IPS-NIHi7 (cell line): Measurements from ENCODE around the gene RCBTB2.
"Not testable (repeated sequence)": the region's sequence is repeated elsewhere in the genome, so short reads cannot be mapped to it uniquely, and the experiment has no call there.

Experiments
- DNase-seq: peaks from one replicate; pipeline ENCODE4 v3.0.0; 2012; ENCODE audit warnings: mixed read lengths; ENCODE audit errors: extremely low spot score

The RCBTB2 gene

GRCh38 chr13:48494874-48495273, 38.0 kb downstream of the RCBTB2 start:
- no peak for DNase-seq

GRCh38 chr13:48493851-48494250, 39.0 kb downstream of the RCBTB2 start:
- DNase-seq, result no peak

- DNase-seq, result no peak
Measured at GRCh38 chr13:48493066-48493765, 39.7 kb downstream of the RCBTB2 start.

GRCh38 chr13:48492470-48493065, 40.3 kb downstream of the RCBTB2 start:
- DNase-seq, result no peak

GRCh38 chr13:48492096-48492440, 40.8 kb downstream of the RCBTB2 start:
- no peak for DNase-seq

- no peak for DNase-seq
Measured at GRCh38 chr13:48491423-48492095, 41.3 kb downstream of the RCBTB2 start.

GRCh38 chr13:48490241-48490640, 42.6 kb downstream of the RCBTB2 start:
- no peak for DNase-seq

GRCh38 chr13:48489666-48490065, 43.2 kb downstream of the RCBTB2 start:
- DNase-seq, result no peak

GRCh38 chr13:48488995-48489394, 43.9 kb downstream of the RCBTB2 start:
- DNase-seq, result no peak

GRCh38 chr13:48487968-48488367, 44.9 kb downstream of the RCBTB2 start:
- DNase-seq, result no peak

- DNase-seq, result no peak
Measured at GRCh38 chr13:48486836-48487235, 46.0 kb downstream of the RCBTB2 start.

GRCh38 chr13:48486362-48486761, 46.5 kb downstream of the RCBTB2 start:
- no peak for DNase-seq

GRCh38 chr13:48485432-48485831, 47.4 kb downstream of the RCBTB2 start:
- no peak for DNase-seq

- no peak for DNase-seq
Measured at GRCh38 chr13:48483575-48483974, 49.3 kb downstream of the RCBTB2 start.

- DNase-seq, result no peak
Measured at GRCh38 chr13:48478391-48478790, 54.5 kb downstream of the RCBTB2 start.

GRCh38 chr13:48477191-48477855, 55.6 kb downstream of the RCBTB2 start:
- no peak for DNase-seq

- DNase-seq, result no peak
Measured at GRCh38 chr13:48476686-48477085, 56.2 kb downstream of the RCBTB2 start.

GRCh38 chr13:48476215-48476614, 56.7 kb downstream of the RCBTB2 start:
- no peak for DNase-seq

- DNase-seq, result no peak
Measured at GRCh38 chr13:48475230-48475629, 57.6 kb downstream of the RCBTB2 start.

- DNase-seq, result no peak
Measured at GRCh38 chr13:48457578-48458242, 75.2 kb downstream of the RCBTB2 start.

GRCh38 chr13:48456546-48456945, 76.3 kb downstream of the RCBTB2 start:
- no peak for DNase-seq

- DNase-seq, result not testable (repeated sequence)
Measured at GRCh38 chr13:48451196-48451595, 81.7 kb downstream of the RCBTB2 start.
